ENCODE measurements around the gene IHH.

- TF ChIP-seq POLR2A (IDR thresholded peaks at IDR 0.05; ENCODE audit: low read depth) (no peak), CTCF (IDR thresholded peaks at IDR 0.05) (no peak), POLR2AphosphoS5 (IDR thresholded peaks at IDR 0.05) (no peak)
Measured at GRCh38 chr2:219087848-219088247, 27.1 kb upstream of the IHH start.

All from esophagus muscularis mucosa (tissue), 3 donors.